ENCODE results near the gene TOP1. TPM values are rescaled to one million over a fixed set of nuclear protein-coding genes. Genes with fewer than 3 reads are reported as not detected.

TOP1 gene
- total RNA-seq, 2 donors from 2014 or later = 80.6 to 85.5 TPM

DNA sequence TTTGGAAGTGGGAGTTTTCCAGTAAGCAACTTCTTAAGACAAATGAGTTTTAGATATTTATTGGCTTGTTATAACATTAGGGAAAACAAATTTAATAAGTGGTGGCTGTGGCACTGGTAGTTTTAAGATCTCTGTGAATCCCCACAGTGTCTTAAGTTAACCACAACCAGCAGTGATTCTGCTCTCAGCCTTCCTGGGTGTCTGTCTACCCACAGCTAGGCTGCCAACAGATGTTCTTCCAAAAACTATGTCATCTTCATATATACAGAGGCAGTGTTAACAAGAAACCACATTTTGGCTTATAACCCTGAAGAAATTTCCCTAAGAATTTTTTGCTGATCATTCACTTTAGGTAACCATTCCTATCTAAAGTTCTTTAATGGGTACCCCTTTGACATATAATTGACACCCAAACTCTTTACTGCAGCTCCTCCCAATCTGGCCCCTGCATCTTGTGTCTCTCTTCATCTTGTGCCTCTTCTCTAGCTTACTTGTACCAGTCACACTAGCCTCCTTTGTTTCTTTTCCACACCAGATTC, 52.7 kb downstream of the TOP1 start:
- TF ChIP-seq, protein P1, sequence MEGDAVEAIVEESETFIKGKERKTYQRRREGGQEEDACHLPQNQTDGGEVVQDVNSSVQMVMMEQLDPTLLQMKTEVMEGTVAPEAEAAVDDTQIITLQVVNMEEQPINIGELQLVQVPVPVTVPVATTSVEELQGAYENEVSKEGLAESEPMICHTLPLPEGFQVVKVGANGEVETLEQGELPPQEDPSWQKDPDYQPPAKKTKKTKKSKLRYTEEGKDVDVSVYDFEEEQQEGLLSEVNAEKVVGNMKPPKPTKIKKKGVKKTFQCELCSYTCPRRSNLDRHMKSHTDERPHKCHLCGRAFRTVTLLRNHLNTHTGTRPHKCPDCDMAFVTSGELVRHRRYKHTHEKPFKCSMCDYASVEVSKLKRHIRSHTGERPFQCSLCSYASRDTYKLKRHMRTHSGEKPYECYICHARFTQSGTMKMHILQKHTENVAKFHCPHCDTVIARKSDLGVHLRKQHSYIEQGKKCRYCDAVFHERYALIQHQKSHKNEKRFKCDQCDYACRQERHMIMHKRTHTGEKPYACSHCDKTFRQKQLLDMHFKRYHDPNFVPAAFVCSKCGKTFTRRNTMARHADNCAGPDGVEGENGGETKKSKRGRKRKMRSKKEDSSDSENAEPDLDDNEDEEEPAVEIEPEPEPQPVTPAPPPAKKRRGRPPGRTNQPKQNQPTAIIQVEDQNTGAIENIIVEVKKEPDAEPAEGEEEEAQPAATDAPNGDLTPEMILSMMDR (IDR thresholded peaks at IDR 0.05) = no peak
- H3K36me3 ChIP-seq = no peaks in the 10 kb centered on the region
- DNase-seq = no peak

DNA sequence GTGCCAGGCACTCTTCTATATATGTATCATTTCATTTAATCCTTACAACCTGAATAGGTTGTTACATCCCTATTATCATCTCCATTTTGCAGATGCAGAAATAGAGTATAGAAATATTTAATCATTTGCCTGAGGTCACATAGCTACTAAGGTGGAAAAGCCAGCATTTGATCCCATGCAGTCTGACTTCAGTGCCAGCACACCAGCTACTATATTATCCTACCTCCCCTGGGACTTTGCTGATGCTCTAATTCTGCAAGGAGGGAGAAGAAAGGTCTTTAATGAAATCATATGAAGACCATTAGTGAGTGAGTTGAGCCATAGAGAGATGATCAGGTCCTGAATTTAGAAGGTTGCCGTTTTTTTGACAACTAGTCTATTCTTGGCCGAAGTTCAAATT, 53.7 kb downstream of the TOP1 start:
- intact Hi-C loops (cut with DNase I) = no loop called here
- no peak overlapping the region for H3K27ac ChIP-seq
- TF ChIP-seq, protein P1 (IDR thresholded peaks at IDR 0.05) = no peak

More for the DNA sequence above, 52.7 kb downstream of the TOP1 start:
- H3K4me1 ChIP-seq = no peaks in the 10 kb centered on the region
- no peaks in the 10 kb centered on the region for H3K9me3 ChIP-seq
- no peak overlapping the region for H3K27ac ChIP-seq
- intact Hi-C loops (cut with DNase I) = no loop called here
- no peak overlapping the region for H3K9ac ChIP-seq (ENCODE audit: low read depth in 2 of 2, low read length in 2 of 2)
- H3K27me3 ChIP-seq = no peaks in the 10 kb centered on the region
- H3K4me3 ChIP-seq = no peak overlapping the region

GRCh38 chr20:41085606-41086005, 57.0 kb downstream of the TOP1 start:
- TF ChIP-seq, protein P1 (IDR thresholded peaks at IDR 0.05) = no peak
- DNase-seq = no peak
- Histone ChIP-seq H3K27me3 (no peaks in the 10 kb centered on the region), H3K4me3 (no peak overlapping the region), H3K4me1 (no peaks in the 10 kb centered on the region), H3K9me3 (no peaks in the 10 kb centered on the region), H3K36me3 (no peaks in the 10 kb centered on the region), H3K27ac (no peak overlapping the region), H3K9ac (ENCODE audit: low read depth in 2 of 2, low read length in 2 of 2) (no peak overlapping the region)
- intact Hi-C loops (cut with DNase I) = no loop called here

More for the DNA sequence above, 53.7 kb downstream of the TOP1 start:
- Histone ChIP-seq H3K4me1 (no peaks in the 10 kb centered on the region), H3K27me3 (no peaks in the 10 kb centered on the region), H3K9ac (ENCODE audit: low read depth in 2 of 2, low read length in 2 of 2) (no peak overlapping the region), H3K36me3 (no peaks in the 10 kb centered on the region), H3K9me3 (no peaks in the 10 kb centered on the region), H3K4me3 (no peak overlapping the region)
- DNase-seq = no peak

GRCh38 chr20:41086402-41087324, 58.0 kb downstream of the TOP1 start:
- Histone ChIP-seq H3K36me3 (no peaks in the 10 kb centered on the region), H3K9ac (ENCODE audit: low read depth in 2 of 2, low read length in 2 of 2) (no peak overlapping the region), H3K27me3 (no peaks in the 10 kb centered on the region), H3K9me3 (no peaks in the 10 kb centered on the region), H3K4me1 (no peaks in the 10 kb centered on the region), H3K4me3 (no peak overlapping the region), H3K27ac (no peak overlapping the region)
- no peak for DNase-seq
- TF ChIP-seq, protein P1 (IDR thresholded peaks at IDR 0.05) = no peak
- intact Hi-C loops (cut with DNase I) = no loop called here

GRCh38 chr20:41087325-41087685, 58.7 kb downstream of the TOP1 start:
- TF ChIP-seq, protein P1 (IDR thresholded peaks at IDR 0.05) = no peak
- Histone ChIP-seq H3K9me3 (no peaks in the 10 kb centered on the region), H3K36me3 (no peaks in the 10 kb centered on the region), H3K27me3 (no peaks in the 10 kb centered on the region), H3K9ac (ENCODE audit: low read depth in 2 of 2, low read length in 2 of 2) (no peak overlapping the region), H3K4me1 (no peaks in the 10 kb centered on the region), H3K4me3 (no peak overlapping the region), H3K27ac (no peak overlapping the region)
- DNase-seq = no peak
- intact Hi-C loops (cut with DNase I) = no loop called here

All from colonic mucosa (tissue), 4 donors.